OCI-LY1 (cell line): ENCODE data around the gene STAT5B.

Source experiments
- CTCF ChIP-seq: fragments of 200-600 bp; sonication (generic), shearing (Covaris generic); IDR thresholded peaks from 2 replicates; pipeline ENCODE4 v1.5.1; 2017; ENCODE audit warnings: mild to moderate bottlenecking, antibody characterized with exemption, low read length, moderate library complexity, mixed read lengths
- EZH2 ChIP-seq: fragments of 200-600 bp; sonication (generic), shearing (Covaris generic); IDR thresholded peaks from 2 replicates; pipeline ENCODE4 v1.8.0; 2017; ENCODE audit warnings: borderline replicate concordance, mixed run types, mild to moderate bottlenecking, antibody characterized with exemption, low read length, moderate library complexity, mixed read lengths

GRCh38 chr17:42188749-42189650, 87.2 kb downstream of the STAT5B start:
- TF ChIP-seq CTCF (no peak), EZH2 (no peak)
